CD14-positive monocyte (primary cell): ENCODE results near the gene CHIT1. TPM values are rescaled to one million over a fixed set of nuclear protein-coding genes. Genes with fewer than 3 reads are reported as not detected.

ENCODE experiments used
- DNase-seq, 3 donors: peaks; one replicate each; pipeline ENCODE4 v3.0.0-alpha.2; 2011 to 2022
- H2AFZ ChIP-seq: 2 replicates; pipeline ENCODE4 v1.6.0; 2012; ENCODE audit warnings: mild to moderate bottlenecking, low read depth, low read length, inconsistent platforms; ENCODE audit not compliant: insufficient read depth, poor library complexity, severe bottlenecking
- H3K27ac ChIP-seq, 2 donors: 1 replicate in 1 of 2; 2 replicates in 1 of 2; pipeline ENCODE4 v1.5.1; 2012 to 2013; ENCODE audit warnings: low read length in 2 of 2, control low read depth in 1 of 2, inconsistent platforms in 1 of 2, low read depth in 1 of 2, mild to moderate bottlenecking in 1 of 2
- H3K27me3 ChIP-seq, 2 donors: one replicate each; pipeline versions ENCODE4 v1.6.0 to v1.6.1; 2011 to 2013; ENCODE audit warnings: low read length in 2 of 2; ENCODE audit not compliant: control insufficient read depth in 2 of 2, insufficient read depth in 2 of 2
- H3K36me3 ChIP-seq, 2 donors: replicated peaks in 1 of 2; 1 replicate in 1 of 2; 2 replicates in 1 of 2; pipeline versions ENCODE4 v1.5.1 to v1.6.1; 2012 to 2013; ENCODE audit warnings: low read length in 2 of 2, control low read depth in 1 of 2, inconsistent platforms in 1 of 2, mild to moderate bottlenecking in 1 of 2; ENCODE audit not compliant: insufficient read depth in 2 of 2, control insufficient read depth in 1 of 2
- H3K4me1 ChIP-seq, 2 donors: 1 replicate in 1 of 2; 2 replicates in 1 of 2; pipeline versions ENCODE4 v1.5.1 to v1.6.1; 2012 to 2013; ENCODE audit warnings: low read length in 2 of 2, control low read depth in 1 of 2, inconsistent platforms in 1 of 2, mild to moderate bottlenecking in 1 of 2, moderate library complexity in 1 of 2; ENCODE audit not compliant: insufficient read depth in 2 of 2, control insufficient read depth in 1 of 2
- H3K4me2 ChIP-seq: replicated peaks from 2 replicates; pipeline ENCODE3; 2012; ENCODE audit warnings: low read length, moderate library complexity, mild to moderate bottlenecking; ENCODE audit not compliant: poor library complexity, severe bottlenecking; ENCODE audit errors: extremely low read depth
- H3K4me3 ChIP-seq, 3 experiments: fragments of 200-600 bp in 1 of 3; sonication (generic) in 1 of 3; replicated peaks in 1 of 3; 1 replicate in 2 of 3; 2 replicates in 1 of 3; pipeline ENCODE4 v1.5.1; 2011 to 2013; ENCODE audit warnings: low read length in 3 of 3, mild to moderate bottlenecking in 3 of 3, control low read depth in 2 of 3, low read depth in 2 of 3, inconsistent platforms in 1 of 3, moderate library complexity in 1 of 3
- H3K79me2 ChIP-seq: 2 replicates; pipeline ENCODE4 v1.6.0; 2012; ENCODE audit warnings: mild to moderate bottlenecking, control low read depth, inconsistent platforms, low read length, moderate library complexity; ENCODE audit not compliant: insufficient read depth
- H3K9ac ChIP-seq: 2 replicates; pipeline ENCODE4 v1.6.0; 2017; ENCODE audit warnings: low read length, mild to moderate bottlenecking; ENCODE audit not compliant: insufficient read depth, poor library complexity, severe bottlenecking
- H3K9me3 ChIP-seq, 2 donors: replicated peaks in 1 of 2; 1 replicate in 1 of 2; 2 replicates in 1 of 2; pipeline versions ENCODE4 v1.5.1 to v1.6.1; 2012 to 2013; ENCODE audit warnings: low read length in 2 of 2, control low read depth in 1 of 2; ENCODE audit not compliant: control insufficient read depth in 1 of 2, insufficient read depth in 1 of 2
- H4K20me1 ChIP-seq: 2 replicates; pipeline ENCODE4 v1.6.0; 2012; ENCODE audit warnings: mild to moderate bottlenecking, low read length, control low read depth, moderate library complexity; ENCODE audit not compliant: insufficient read depth
- H3K27ac Mint-ChIP-seq, 7 donors: one replicate each; pipeline ENCODE4 v1.8.0; 2020; ENCODE audit warnings: mild to moderate bottlenecking in 7 of 7, mixed read lengths in 7 of 7, moderate library complexity in 6 of 7, inconsistent platforms in 2 of 7
- H3K27me3 Mint-ChIP-seq, 3 donors: one replicate each; pipeline ENCODE4 v1.8.0; 2021 to 2022; ENCODE audit warnings: low read depth in 3 of 3, mild to moderate bottlenecking in 3 of 3, mixed read lengths in 3 of 3, moderate library complexity in 3 of 3, inconsistent platforms in 1 of 3
- H3K36me3 Mint-ChIP-seq, 2 donors: one replicate each; pipeline ENCODE4 v1.8.0; 2020; ENCODE audit warnings: mixed read lengths in 2 of 2, inconsistent platforms in 1 of 2, mild to moderate bottlenecking in 1 of 2
- H3K4me1 Mint-ChIP-seq: one replicate; pipeline ENCODE4 v1.8.0; 2020; ENCODE audit warnings: mild to moderate bottlenecking, mixed read lengths
- H3K4me3 Mint-ChIP-seq, 2 donors: one replicate each; pipeline ENCODE4 v1.8.0; 2020; ENCODE audit warnings: mild to moderate bottlenecking in 2 of 2, mixed read lengths in 2 of 2, moderate library complexity in 1 of 2
- H3K9me3 Mint-ChIP-seq, 7 donors: one replicate each; pipeline ENCODE4 v1.8.0; 2020 to 2022; ENCODE audit warnings: mixed read lengths in 7 of 7, mild to moderate bottlenecking in 6 of 7, moderate library complexity in 6 of 7, inconsistent platforms in 2 of 7
- WGBS: methylation state at CpG from one replicate; pipeline ENCODE4 v1.1.5; 2013; ENCODE audit warnings: missing lambda C conversion rate; ENCODE audit not compliant: insufficient coverage; 5-methylcytosine and 5-hydroxymethylcytosine counted together
- intact Hi-C, 2 donors: fragments of 100-400 bp; cut with micrococcal nuclease; formaldehyde crosslinking; loops; one replicate each; pipeline versions ENCODE4 v1.15.0 to v1.15.1; 2023
- polyA plus RNA-seq, 3 donors: library from polyadenylated mRNA; depleted of rRNA in 1 of 3; unstranded in 2 of 3; stranded (reverse) in 1 of 3; fragments of 300-500 nt in 2 of 3; fragments of >200 nt in 1 of 3; fragmentation: Illumina TruSeq in 2 of 3; gene quantifications; 1 replicate in 2 of 3; 2 replicates in 1 of 3; pipeline ENCODE4 v1.2.3, GENCODE V29; 2012 to 2021
- TF ChIP-seq, protein P1 (sequence below): fragments of 200-600 bp; IDR thresholded peaks from one replicate; pipeline ENCODE4 v1.8.0; 2022; ENCODE audit warnings: antibody characterized with exemption, mild to moderate bottlenecking

CHIT1 gene
- polyA plus RNA-seq, 3 donors: 0.08 to 0.51 TPM; not detected in 1

DNA sequence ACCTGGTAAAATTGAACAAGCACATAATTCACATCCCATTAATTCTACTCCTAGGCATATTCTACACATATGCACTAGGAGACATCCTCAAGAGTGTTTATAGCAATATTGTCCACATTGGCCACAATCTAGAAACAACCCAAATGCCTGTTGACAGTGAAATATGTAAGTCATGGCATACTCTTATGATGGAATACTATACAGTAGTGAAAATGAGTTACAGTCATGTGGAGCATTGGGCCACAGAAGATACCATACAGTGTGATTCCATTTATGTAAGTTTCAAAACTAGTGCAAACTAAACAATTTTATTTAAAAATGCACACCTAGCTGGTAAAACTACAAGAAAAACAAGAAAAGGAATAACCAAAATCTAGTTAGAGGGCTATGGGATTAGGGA lies 19.1 kb downstream of the CHIT1 start:
- no peak overlapping the region for H2AFZ ChIP-seq
- H3K27ac ChIP-seq: no peak overlapping the region
- no peak overlapping the region for H3K27ac Mint-ChIP-seq
- DNase-seq: no peak
- peaks cover 3 to 11% (median 6%) of the 10 kb centered on the region in 3 donors for H3K27me3 Mint-ChIP-seq
- intact Hi-C loops: no loop called here
- H3K4me1 Mint-ChIP-seq: peaks cover 21% of the 10 kb centered on the region
- no peak overlapping the region for H3K4me3 ChIP-seq
- peaks cover 18% of the 10 kb centered on the region in 2 donors for H3K4me1 ChIP-seq
- H3K27me3 ChIP-seq: no peaks in the 10 kb centered on the region
- H3K79me2 ChIP-seq: no peaks in the 10 kb centered on the region
- H4K20me1 ChIP-seq: no peaks in the 10 kb centered on the region
- no peak overlapping the region for H3K9ac ChIP-seq
- H3K4me3 Mint-ChIP-seq: no peak overlapping the region
- no peaks in the 10 kb centered on the region for H3K36me3 Mint-ChIP-seq
- no peaks in the 10 kb centered on the region for H3K36me3 ChIP-seq
- no peaks in the 10 kb centered on the region for H3K9me3 ChIP-seq
- TF ChIP-seq, protein P1, sequence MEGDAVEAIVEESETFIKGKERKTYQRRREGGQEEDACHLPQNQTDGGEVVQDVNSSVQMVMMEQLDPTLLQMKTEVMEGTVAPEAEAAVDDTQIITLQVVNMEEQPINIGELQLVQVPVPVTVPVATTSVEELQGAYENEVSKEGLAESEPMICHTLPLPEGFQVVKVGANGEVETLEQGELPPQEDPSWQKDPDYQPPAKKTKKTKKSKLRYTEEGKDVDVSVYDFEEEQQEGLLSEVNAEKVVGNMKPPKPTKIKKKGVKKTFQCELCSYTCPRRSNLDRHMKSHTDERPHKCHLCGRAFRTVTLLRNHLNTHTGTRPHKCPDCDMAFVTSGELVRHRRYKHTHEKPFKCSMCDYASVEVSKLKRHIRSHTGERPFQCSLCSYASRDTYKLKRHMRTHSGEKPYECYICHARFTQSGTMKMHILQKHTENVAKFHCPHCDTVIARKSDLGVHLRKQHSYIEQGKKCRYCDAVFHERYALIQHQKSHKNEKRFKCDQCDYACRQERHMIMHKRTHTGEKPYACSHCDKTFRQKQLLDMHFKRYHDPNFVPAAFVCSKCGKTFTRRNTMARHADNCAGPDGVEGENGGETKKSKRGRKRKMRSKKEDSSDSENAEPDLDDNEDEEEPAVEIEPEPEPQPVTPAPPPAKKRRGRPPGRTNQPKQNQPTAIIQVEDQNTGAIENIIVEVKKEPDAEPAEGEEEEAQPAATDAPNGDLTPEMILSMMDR: no peak
- no peaks in the 10 kb centered on the region for H3K9me3 Mint-ChIP-seq
- no peak overlapping the region for H3K4me2 ChIP-seq

DNA sequence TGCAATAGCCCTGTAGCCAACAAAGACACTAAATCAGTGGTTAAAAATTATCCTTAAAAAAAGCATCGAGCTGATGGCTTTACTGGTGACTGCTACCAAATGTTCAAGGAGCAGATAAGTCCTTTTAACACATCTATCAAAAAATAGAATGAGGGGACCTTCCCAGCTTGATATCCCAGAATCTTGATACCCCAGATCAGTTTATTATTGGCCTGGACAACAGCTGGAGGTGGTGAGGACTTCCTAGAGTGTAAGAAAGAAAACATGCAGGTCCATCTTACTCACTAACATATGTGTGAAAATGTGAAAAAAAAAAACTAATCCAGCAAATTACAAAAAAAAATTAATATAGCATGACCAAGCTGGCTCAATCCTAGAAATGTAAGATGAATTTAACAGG lies 21.3 kb downstream of the CHIT1 start:
- H3K27me3 ChIP-seq: no peaks in the 10 kb centered on the region
- Mint-ChIP-seq H3K36me3 (no peaks in the 10 kb centered on the region), H3K4me3 (no peak overlapping the region), H3K9me3 (peaks cover 0 to 3% (median 0%) of the 10 kb centered on the region in 7 donors), H3K27ac (no peak overlapping the region), H3K27me3 (peaks cover 4 to 8% (median 6%) of the 10 kb centered on the region in 3 donors), H3K4me1 (peaks cover 22% of the 10 kb centered on the region)
- H3K4me2 ChIP-seq: no peak overlapping the region
- no peak for DNase-seq
- no peaks in the 10 kb centered on the region for H4K20me1 ChIP-seq
- H3K36me3 ChIP-seq: no peaks in the 10 kb centered on the region
- peaks cover 11 to 14% of the 10 kb centered on the region in 2 donors for H3K4me1 ChIP-seq
- H3K9ac ChIP-seq: no peak overlapping the region
- no CpG with 5 or more reads among the region's 1 CpG for WGBS
- H3K4me3 ChIP-seq: no peak overlapping the region
- no peak overlapping the region for H3K27ac ChIP-seq
- TF ChIP-seq, protein P1: no peak
- intact Hi-C loops: no loop called here
- H3K9me3 ChIP-seq: no peaks in the 10 kb centered on the region
- H2AFZ ChIP-seq: no peak overlapping the region
- H3K79me2 ChIP-seq: no peaks in the 10 kb centered on the region
